Activated effector memory CD4-positive, alpha-beta T cell treated with anti-CD3 and anti-CD28 coated beads, Interleukin-2, amount 50 U/mL, for 16 hours (primary cell): ENCODE results near the gene PLAGL2.
A peak's percentile ranks its signal among the peaks of the same experiment; 100 is the strongest.
"Not testable (repeated sequence)": the region's sequence is repeated elsewhere in the genome, so short reads cannot be mapped to it uniquely, and the experiment has no call there.

Experiments used
- DNase-seq: peaks from one replicate; pipeline ENCODE4 v3.0.0-alpha.2; 2020

PLAGL2 gene

GRCh38 chr20:32207626-32208498 is at the start of gene PLAGL2, which contains the start of gene POFUT1:
TSS of gene PLAGL2 (minus strand) at chr20:32207743. CDS start at chr20:32202178, 5,565 bp downstream.
TSS of gene POFUT1 (plus strand) at chr20:32207880. CDS start at chr20:32207942, 62 bp downstream.
- peak; percentile 97 for DNase-seq

- DNase-seq, result peak; percentile 90
Measured at GRCh38 chr20:32252189-32252588, 44.6 kb upstream of the PLAGL2 start.

GRCh38 chr20:32251470-32251869 is 43.9 kb upstream of the PLAGL2 start:
- DNase-seq, result no peak

- DNase-seq, result peak; percentile 72
Measured at GRCh38 chr20:32249030-32249738, 41.6 kb upstream of the PLAGL2 start.

GRCh38 chr20:32248043-32248442 is 40.5 kb upstream of the PLAGL2 start:
- no peak for DNase-seq

GRCh38 chr20:32246208-32246607 is 38.7 kb upstream of the PLAGL2 start:
- DNase-seq, result not testable (repeated sequence)

- DNase-seq, result no peak
Measured at GRCh38 chr20:32244959-32245358, 37.4 kb upstream of the PLAGL2 start.

- DNase-seq, result no peak
Measured at GRCh38 chr20:32244150-32244823, 36.7 kb upstream of the PLAGL2 start.

GRCh38 chr20:32241807-32242206 is 34.3 kb upstream of the PLAGL2 start:
- DNase-seq, result no peak

GRCh38 chr20:32240205-32240604 is 32.7 kb upstream of the PLAGL2 start:
- DNase-seq, result no peak

GRCh38 chr20:32238483-32239425 is 31.2 kb upstream of the PLAGL2 start:
- DNase-seq, result no peak

GRCh38 chr20:32237419-32237818 is 29.9 kb upstream of the PLAGL2 start:
- no peak for DNase-seq

- no peak for DNase-seq
Measured at GRCh38 chr20:32236819-32237218, 29.3 kb upstream of the PLAGL2 start.

- no peak for DNase-seq
Measured at GRCh38 chr20:32236048-32236533, 28.5 kb upstream of the PLAGL2 start.

GRCh38 chr20:32235331-32236047 is 27.9 kb upstream of the PLAGL2 start:
- no peak for DNase-seq

- DNase-seq, result no peak
Measured at GRCh38 chr20:32234135-32234808, 26.7 kb upstream of the PLAGL2 start.

- DNase-seq, result no peak
Measured at GRCh38 chr20:32233286-32233685, 25.7 kb upstream of the PLAGL2 start.

- DNase-seq, result no peak
Measured at GRCh38 chr20:32232326-32232886, 24.9 kb upstream of the PLAGL2 start.

GRCh38 chr20:32231847-32232246 is 24.3 kb upstream of the PLAGL2 start:
- peak; percentile 77 for DNase-seq

- DNase-seq, result no peak
Measured at GRCh38 chr20:32231245-32231644, 23.7 kb upstream of the PLAGL2 start.
